ENCODE measurements around the gene TLR2.
"Not testable (repeated sequence)": the region's sequence is repeated elsewhere in the genome, so short reads cannot be mapped to it uniquely, and the experiment has no call there.

The TLR2 gene

DNA sequence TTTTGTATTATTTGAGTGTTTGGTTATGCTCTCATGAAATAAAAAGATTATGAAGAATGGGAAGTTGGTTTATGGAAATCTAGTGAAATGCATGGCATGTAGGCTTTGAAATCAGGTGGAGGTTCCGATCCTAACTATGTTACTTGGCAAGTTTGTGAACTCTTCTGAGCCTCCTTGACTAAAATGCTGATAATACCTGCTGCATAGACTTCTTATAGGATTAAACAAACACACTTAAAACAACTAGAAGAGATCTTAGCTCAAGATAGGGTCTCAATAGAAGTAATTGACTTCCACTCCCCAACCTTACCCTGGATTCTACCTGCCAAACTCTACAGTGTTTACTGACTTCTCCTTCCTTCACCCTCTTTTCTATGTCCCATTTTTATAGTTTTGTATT is 22.2 kb upstream of the TLR2 start:
- DNase-seq: no peak

DNA sequence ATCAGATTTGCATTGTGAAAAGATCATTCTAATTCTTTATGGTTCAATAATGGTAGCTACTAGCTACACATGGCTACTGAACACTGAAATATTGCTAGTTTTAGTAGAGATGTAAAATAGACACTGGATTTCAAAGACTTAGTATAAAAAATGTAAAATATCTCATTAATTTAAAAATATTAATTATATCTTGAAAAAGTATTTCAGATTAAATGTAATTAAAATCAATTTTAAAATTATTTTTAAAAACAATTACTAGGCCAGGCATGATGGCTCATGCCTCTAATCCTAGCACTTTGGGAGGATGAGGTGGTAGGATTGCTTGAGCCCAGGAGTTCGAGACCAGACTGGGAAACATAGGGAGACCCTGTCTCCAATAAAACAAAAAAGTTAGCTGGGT is 20.4 kb upstream of the TLR2 start:
- DNase-seq: no peak

DNA sequence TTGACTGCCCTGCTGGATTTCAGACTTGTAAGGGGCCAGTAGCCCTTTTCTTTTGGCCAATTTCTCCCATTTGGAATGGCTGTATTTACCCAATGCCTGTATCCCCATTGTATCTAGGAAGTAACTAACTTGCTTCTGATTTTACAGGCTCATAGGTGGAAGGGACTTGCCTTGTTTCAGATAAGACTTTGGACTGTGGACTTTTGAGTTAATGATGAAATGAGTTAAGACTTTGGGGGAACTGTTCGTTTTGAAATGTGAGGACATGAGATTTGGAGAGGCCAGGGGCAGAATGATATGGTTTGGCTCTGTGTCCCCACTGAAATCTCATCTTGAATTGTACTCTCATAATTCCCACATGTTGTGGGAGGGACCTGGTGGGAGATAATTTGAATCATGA is 17.6 kb upstream of the TLR2 start:
- not testable (repeated sequence) for DNase-seq

DNA sequence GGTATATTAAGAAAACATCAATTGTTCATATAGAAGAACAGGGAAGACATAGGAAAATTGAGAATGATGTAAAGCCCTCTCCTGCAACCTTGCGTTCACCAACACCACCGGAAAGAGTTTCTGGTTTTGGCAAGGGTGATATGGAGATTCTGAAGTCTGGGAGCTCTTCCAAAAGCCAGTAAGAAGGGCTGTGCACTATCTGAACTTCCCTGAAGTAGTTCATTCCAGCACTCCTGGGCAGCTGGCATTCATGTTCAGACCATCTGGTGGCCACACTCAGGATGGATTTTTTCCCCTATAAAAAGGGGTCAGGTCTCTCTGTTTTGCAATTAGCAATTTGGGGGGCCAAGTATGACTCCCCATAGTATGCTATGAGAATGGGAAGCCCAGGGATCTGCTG is 15.4 kb upstream of the TLR2 start:
- no peak for DNase-seq

DNA sequence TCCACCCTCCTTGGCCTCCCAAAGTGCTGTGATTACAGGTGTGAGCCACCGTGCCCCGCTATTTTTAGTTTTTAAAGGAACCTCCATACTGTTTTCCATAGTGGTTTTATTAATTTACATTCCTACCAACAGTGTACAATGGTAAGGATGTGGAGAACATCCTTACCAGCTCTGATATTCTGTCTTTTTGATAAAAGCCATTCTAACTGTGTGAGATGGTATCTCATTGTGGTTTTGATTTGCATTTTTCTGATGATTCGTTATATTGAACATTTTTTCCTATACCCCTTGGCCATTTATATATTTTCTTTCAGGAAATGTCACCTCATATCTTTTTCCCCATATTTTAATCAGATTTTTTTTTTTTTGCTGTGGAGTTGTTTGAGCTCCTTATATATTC is 14.2 kb upstream of the TLR2 start:
- DNase-seq: no peak

DNA sequence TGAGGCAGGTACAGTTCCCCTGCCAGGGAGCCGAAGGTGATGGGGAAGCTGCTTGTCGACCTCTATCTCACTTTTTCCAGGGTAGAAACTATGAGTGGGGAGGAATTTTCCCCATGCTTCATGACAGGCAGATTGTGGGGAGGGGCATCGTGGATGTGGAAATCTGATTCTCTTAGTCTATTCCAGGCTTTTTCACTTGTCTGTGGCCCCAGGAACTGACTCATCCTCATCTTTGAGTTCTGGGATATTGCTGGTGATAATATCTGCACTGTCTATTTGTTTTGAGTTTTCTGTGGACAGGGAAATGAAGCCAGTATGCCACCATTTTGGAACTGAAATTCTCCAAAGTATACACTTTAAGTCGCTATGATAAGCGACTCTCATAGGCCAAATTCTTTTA is 7.6 kb upstream of the TLR2 start:
- no peak for DNase-seq

DNA sequence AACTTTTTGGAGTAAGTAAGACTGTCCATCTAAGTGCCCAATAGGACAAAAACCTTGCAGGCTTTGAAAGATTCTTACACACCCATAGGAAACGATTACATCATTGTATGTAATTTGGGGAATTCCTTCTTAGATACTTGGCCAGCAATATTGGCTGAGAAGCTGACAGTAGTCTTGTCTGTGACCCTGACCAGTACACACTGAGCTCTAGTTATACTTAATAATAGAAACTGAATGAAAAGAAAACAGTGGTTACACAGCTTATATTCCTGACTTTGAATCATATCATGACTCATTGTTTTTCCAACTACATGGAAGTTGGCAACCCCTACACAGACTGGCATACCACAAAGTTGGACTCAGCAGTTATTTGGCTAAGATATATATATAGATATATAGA is 7.1 kb upstream of the TLR2 start:
- DNase-seq: no peak

DNA sequence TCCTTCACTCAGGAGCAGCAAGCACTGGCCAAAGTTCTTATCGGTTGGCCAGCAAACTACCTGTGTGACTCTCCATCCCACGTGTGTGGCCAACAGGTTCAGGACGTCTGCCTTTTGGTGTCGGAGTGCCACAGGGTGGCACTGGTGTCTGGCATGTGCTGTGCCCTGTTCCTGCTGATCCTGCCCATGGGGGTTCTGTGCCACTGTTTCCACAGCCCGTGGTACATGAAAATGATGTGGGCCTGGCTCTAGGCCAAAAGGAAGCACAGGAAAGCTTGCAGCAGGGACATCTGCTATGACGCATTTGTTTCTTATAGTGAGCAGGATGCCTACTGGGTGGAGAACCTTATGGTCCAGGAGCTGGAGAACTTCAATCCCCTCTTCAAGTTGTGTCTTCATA is 4.6 kb upstream of the TLR2 start:
- DNase-seq: peak in 1 of 2 donors; percentile 40

DNA sequence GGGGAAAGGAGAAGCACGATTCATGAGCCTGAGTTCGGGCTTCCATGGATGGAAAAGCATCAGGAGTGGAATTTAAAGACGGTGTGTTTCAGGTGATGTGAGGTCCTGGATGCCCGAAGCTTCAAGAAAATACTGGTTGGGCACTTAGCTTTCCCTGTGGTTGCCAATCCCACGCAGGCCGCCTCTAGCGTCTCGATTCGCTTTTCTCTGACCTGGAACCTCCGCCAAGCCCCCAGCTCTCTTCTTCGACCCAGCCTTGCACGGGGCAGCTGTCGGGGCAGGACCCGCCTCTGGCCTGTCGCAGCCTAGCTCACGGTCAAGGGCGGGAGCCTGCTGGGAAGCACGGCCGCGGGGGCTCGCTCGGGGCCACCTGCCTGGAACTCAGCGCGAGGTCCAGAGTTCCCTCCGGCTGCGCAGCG is 308 bp upstream of the TLR2 start:
- DNase-seq: no peak

DNA sequence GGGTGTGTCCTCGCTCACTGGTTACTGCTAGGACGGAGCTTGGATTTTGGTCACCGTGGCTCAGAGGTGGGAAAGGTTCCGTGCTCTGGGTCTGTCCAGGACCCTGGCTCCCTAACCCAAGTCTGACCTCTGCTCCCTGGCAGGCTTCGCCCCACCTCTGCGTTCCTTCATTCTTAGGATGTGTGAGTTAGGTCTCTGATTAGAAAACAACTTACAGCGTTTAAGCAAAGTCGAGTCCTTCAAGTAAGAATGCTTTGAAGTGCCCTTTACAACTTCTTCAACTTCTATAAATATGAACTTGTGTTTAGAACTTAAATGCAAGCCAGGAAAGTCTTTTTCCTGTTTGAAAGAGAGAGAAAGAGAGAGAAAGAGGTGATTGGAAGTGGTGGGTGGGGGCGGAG is 891 bp downstream of the TLR2 start:
- no peak for DNase-seq

DNA sequence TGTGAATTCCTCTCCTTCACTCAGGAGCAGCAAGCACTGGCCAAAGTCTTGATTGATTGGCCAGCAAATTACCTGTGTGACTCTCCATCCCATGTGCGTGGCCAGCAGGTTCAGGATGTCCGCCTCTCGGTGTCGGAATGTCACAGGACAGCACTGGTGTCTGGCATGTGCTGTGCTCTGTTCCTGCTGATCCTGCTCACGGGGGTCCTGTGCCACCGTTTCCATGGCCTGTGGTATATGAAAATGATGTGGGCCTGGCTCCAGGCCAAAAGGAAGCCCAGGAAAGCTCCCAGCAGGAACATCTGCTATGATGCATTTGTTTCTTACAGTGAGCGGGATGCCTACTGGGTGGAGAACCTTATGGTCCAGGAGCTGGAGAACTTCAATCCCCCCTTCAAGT is 20.4 kb downstream of the TLR2 start:
- no peak for DNase-seq

DNA sequence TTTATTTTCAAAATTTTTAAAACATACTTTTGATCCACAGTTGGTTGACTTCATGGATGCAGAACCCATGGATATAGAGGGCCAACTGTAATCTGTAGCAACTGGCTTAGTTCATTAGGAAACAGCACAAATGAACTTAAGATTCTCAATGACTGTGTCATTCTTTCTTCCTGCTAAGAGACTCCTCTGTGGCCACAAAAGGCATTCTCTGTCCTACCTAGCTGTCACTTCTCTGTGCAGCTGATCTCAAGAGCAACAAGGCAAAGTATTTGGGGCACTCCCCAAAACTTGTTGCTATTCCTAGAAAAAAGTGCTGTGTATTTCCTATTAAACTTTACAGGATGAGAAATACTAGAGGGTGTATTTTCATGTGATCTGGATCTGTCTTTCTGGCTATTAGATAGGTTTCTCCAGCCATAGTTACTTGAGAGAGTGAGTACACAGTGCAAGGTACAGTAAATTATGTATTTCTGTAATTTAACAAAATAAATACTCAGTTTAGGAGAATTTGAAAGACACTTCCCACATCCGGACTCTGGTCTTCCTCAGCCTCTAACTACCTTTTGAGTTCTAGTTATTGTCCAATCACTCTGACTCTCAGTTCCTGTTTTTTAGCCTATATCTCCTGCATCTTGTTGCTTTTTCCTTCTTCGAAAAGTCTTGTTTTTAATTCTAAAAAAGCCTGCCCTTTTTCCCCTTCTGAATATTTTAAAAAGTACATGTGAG is 21.8 kb downstream of the TLR2 start:
- no peak for DNase-seq

DNA sequence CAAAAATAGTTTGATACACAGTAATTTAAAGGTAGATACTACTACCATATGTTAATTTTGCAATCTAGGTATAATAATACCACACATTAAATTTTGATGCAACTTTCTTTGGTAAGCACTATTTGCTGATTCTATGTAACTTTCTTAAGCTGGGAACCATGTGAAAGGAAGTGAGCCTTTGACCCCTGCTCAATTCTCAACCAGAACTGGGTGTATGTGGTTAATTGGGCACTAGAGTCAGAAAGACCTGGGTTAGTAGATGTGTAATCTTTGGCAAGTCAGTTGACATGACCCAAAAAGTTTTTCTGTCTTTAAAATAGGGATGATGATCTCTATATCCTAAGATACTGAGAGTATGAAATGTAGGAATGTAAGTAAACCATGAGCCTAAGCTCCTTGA is 22.4 kb downstream of the TLR2 start:
- no peak for DNase-seq

DNA sequence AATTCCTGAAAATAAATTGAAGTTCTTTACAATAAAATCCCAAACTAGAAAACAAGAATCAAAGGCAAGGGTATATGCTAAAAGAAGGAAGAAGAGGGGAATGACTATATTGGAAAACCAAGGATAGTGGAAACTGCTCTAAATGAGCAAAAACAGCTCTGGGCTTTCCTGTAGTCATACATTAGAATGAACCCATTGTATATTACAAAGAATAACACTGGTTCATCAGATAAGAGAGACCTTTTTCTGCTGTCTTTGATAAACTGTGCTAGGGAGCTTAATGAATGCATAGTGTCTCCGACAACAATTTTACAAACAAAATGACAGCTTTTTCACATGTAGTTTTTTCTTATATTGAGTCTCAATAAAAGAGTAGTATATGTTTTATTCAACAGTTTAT is 26.6 kb downstream of the TLR2 start:
- no peak for DNase-seq

DNA sequence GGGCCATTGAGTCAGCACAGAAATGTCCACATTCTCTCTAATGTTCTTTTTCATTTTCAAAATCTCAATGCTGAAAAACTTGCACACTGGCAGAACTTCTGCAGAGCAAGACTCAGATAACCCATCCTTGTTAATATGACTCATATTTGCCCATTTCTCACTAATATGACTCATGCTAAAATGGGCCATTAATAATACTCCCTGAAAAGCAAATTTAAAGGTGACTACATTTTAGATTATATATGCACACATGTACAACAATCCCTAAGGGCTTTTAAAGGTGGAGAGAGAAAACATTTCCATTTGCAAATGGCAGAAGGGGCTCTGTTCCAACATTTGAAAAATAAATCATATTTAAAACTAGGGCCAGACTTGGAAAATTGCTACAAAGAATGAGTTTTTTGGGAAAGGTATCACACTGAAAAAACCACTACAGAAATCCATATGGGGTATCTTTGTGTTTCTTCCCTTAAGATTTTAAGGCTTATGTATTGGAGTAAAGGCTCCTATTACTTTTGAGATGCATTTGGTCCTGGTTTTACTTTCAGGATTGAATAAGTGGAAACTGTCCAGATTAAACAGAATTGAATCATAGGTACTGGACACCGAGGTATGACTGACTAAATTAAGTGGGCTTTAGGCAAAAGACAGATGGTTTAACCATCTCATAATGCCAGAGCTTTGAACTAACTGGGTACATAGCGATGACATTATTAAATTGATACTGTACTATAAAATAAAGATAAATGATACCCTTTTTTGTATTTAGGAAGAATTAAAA is 30.0 kb downstream of the TLR2 start:
- DNase-seq: no peak

DNA sequence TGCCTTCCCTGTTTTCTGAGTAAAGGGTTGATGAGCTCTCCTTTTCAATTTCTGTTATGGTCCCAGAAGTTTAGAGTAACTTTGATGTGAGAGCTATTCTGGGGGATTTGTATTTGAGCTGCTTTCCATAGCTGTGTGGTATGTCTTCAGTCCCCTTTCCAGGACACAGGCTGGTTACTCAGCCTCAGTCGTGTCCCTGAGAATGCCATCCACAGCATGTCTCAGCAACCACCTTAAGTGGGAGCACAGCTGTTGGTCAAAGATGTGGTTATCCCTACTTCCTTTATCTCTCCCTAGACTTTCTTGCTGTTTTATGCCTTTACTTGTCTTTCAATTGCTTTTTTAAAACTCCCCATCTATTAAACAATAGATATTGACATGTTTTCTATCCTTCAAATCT is 38.0 kb downstream of the TLR2 start:
- DNase-seq: no peak

DNA sequence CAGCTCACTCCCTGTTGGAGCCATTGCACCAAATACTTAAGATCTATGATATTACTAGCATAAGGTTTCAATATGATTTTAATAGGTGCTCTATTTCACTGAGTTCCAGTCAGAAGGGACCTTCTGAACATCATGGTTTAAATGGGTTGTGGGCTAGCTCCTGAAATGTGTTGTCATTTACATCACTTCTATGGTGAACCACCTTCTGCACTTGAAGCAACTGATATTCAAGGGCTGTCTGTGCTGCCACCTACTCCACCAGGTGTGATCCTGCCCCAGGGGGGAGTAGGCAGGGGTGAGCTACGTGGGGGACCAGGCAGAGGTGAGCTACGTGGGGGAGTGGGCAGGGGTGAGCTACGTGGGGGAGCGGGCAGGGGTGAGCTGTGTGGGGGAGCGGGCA is 40.5 kb downstream of the TLR2 start:
- no peak for DNase-seq

DNA sequence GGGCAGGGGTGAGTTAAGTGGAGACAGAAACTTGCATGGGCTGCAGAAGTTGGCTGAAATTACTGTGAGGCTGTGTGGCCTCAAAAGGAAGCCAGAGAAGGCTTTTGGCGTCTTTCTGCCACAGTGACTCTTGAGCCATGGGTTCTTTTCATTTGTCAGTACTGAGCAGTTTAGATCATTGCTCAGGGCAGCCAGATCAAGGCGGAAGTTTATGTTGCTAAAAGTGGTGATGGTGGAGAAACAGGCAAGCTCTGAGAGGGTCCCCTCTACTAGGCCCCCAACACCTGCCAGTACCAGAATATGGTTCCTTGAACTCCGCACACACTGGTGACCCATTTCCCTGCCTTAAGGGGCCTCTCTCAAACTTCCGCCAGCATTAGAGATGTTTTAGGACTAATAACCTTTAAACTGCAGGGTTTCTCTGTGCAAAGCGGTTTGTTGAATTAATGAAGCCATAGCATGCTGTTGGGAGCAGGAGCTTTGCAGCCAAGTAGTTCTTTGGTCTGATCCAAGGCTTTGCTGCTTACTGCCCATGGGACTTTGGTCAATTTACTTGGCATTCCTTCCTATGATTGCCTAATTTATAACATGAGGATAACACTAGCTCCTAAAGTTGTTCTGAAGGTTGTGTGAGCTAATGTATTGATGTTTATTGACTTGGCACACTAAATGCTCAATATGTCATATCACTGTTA is 41.2 kb downstream of the TLR2 start:
- no peak for DNase-seq

DNA sequence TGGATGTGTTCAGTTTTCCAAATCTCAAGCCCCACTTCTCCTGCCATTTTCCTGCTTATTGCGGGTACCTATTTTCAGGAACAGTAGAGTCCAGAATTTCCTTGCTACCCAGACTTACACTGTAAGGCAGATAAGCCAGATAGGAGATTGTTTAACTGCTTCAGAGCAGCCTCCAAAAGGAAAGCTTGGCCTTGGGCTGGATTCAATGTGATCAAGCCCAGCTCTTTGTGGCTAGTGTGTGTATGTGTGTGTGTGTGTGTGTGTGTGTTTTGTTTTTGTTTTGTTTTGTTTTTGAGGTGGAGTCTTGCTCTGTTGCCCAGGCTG is 41.7 kb downstream of the TLR2 start:
- DNase-seq: no peak

DNA sequence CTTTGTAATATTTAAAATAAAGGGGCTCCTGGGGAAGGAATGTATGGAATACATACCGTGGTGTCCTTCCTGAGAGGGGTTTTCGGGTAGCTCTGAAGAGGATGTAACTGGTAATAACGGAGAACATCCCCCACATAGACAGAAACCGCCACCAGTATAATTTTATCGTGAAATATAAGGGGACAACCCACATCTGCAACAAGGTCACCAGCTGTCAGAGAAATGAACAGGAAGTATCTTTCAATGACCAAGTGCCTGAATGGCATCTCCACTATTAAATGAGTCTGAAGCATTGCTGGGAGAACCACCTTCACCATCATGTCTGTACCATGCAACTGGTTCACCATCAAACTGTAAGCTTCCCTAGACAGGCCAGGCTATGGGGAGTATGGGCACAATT is 44.1 kb downstream of the TLR2 start:
- DNase-seq: no peak

DNA sequence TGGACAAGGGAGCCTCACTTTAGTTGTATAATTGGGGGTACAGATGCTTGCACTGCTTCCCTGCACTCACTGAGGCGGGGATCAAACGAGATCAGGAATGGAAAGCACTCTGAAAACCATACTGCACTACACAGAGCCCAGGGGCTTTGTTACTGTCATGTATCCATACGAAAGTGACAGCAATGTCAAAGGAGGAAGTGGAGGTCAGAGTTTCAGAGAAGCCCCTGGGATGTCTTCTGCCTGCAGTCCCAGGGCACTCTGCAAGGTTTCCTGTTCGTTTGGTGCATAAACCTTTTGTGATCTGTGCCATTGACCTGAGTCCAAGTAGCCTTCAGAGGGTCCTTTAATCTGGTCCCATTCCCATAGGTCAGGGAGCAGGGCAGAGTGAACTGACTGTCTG is 44.6 kb downstream of the TLR2 start:
- DNase-seq: no peak

DNA sequence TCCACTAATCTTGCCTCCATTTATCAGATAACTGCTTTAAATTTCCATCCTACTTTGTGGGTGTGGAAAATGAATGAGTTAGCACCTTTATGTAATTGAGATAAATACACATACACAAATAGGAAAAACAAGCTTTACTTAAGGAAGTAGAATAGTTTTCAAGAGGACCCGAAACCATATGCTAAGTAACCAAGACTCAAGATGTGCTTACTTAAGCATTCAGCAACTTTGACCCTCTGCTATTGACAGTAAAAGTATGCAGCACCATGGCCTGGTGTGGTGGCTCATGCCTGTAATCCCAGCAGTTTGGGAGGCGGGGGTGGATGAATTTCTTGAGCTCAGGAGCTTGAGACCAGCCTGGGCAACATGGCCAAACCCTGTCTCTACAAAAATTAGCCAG is 45.8 kb downstream of the TLR2 start:
- DNase-seq: no peak

DNA sequence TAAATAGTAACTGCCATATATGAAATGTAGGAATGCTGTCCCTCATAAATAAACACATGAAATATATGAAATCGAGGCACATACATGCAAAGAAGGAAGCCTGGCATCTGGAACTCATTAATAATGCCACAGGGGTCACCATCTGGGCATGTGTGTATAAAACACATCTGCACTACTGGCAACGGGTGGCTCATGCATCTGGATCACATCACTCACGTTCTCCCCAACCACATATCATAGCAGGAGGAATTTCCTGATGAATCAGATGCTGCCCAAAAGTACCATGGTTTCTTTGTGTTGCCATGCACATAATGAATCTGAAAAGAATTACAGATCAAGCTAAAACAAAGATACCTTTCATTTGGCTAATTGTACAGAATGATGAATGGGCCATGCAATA is 47.2 kb downstream of the TLR2 start:
- no peak for DNase-seq

DNA sequence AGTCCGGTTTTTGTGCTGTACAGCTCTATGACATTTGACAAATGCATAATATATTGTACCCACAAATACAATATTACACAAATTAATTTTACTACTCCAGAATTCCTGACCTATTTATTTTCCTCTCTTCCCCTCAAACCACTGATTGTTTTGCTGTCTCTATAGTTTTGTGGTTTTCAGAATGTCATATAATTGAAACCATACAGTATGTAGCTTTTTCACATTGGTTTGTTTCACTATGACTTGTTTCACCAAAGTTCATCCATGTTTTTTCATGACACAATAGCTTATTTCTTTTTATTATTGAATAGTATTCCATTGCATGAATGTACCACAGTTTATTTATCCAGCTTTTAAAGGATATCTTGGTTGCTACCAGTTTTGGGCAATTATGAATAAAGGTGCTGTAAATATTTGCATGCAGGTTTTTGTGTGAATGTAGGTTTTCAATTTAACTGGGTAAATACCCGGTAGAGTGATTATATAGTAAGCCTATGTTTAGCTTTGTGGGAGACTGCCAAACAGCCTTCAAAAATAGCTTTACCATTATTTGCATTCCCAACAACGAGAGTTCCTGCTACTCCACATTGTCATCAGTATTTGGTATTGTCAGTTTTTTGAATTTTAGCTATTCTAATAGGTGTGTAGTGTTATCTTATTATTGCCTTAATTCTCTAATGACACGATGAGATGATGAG is 49.8 kb downstream of the TLR2 start:
- no peak for DNase-seq
